Lung (tissue), 12 donors: ENCODE measurements around the gene POLR3K. TPM values are rescaled to one million over a fixed set of nuclear protein-coding genes. Genes with fewer than 3 reads are reported as not detected.

Experiments
- ATAC-seq: fragments of 200-7000 bp; cut with Tn5 transposase; one replicate; pipeline ENCODE4 v1.9.1; 2020; ENCODE audit warnings: moderate number of reproducible peaks; ENCODE audit not compliant: insufficient read depth, low FRiP score
- DNase-seq, 3 donors: peaks; one replicate each; pipeline ENCODE4 v3.0.0-alpha.2; 2013 to 2017
- H3K27ac ChIP-seq, 2 donors: one replicate each; pipeline ENCODE4 v1.5.1; 2013; ENCODE audit warnings: mild to moderate bottlenecking in 2 of 2, moderate library complexity in 2 of 2, control low read depth in 1 of 2, inconsistent platforms in 1 of 2, low read depth in 1 of 2, low read length in 1 of 2
- H3K27me3 ChIP-seq, 3 donors: one replicate each; pipeline ENCODE4 v1.5.1; 2013; ENCODE audit warnings: low read length in 2 of 3; ENCODE audit not compliant: control insufficient read depth in 3 of 3, insufficient read depth in 3 of 3
- H3K36me3 ChIP-seq, 4 donors: one replicate each; pipeline ENCODE4 v1.5.1; 2013; ENCODE audit warnings: low read length in 4 of 4, mild to moderate bottlenecking in 1 of 4, moderate library complexity in 1 of 4; ENCODE audit not compliant: control insufficient read depth in 4 of 4, insufficient read depth in 4 of 4
- H3K4me1 ChIP-seq, 5 donors: one replicate each; pipeline ENCODE4 v1.5.1; 2013; ENCODE audit warnings: low read length in 5 of 5, mild to moderate bottlenecking in 2 of 5, moderate library complexity in 1 of 5; ENCODE audit not compliant: control insufficient read depth in 5 of 5, insufficient read depth in 5 of 5
- H3K4me3 ChIP-seq: one replicate; pipeline ENCODE4 v1.5.1; 2013; ENCODE audit warnings: mild to moderate bottlenecking, control low read depth, moderate library complexity
- H3K9ac ChIP-seq, 2 donors: one replicate each; pipeline ENCODE4 v1.5.1; 2013; ENCODE audit warnings: low read length in 2 of 2, control low read depth in 1 of 2; ENCODE audit not compliant: insufficient read depth in 1 of 2
- H3K9me3 ChIP-seq, 4 donors: one replicate each; pipeline ENCODE4 v1.5.1; 2013; ENCODE audit warnings: low read length in 3 of 4, mild to moderate bottlenecking in 1 of 4, moderate library complexity in 1 of 4; ENCODE audit not compliant: control insufficient read depth in 4 of 4, insufficient read depth in 3 of 4
- CTCF ChIP-seq: IDR thresholded peaks from 2 replicates; pipeline ENCODE4 v1.5.1; 2012; ENCODE audit warnings: mild to moderate bottlenecking; ENCODE audit errors: control extremely low read depth, extremely low read depth
- WGBS, 2 donors: extraction: QIAGEN DNeasy Blood & Tissue Kit; methylation state at CpG; one replicate each; pipeline ENCODE4 v1.1.7; 2013; 5-methylcytosine and 5-hydroxymethylcytosine counted together
- polyA plus RNA-seq, 2 donors: library from polyadenylated mRNA; stranded (reverse); fragments of 200-250 nt; gene quantifications; one replicate each; pipeline ENCODE4 v1.2.1, GENCODE V29; 2013
- total RNA-seq, 2 donors: library from RNA; depleted of rRNA in 1 of 2; stranded (reverse); fragments of >200 nt in 1 of 2; gene quantifications; one replicate each; pipeline ENCODE4 v1.2.1, GENCODE V29; 2014 to 2021
- donor health status: control.
- donor health status: control.
- donor health status: Bipolar disorder and iron deficiency.
- donor health status: healthy.
- donor health status: DM: yes; HTN: yes; CAD: no.

Gene POLR3K
- total and polyA plus RNA-seq, 4 donors, result 4.8 to 15.7 (median 12.0) TPM

GRCh38 chr16:63466-63865 lies 10.1 kb upstream of the POLR3K start:
- H3K4me1 ChIP-seq, result peaks cover 0 to 20% (median 8%) of the 10 kb centered on the region in 5 donors
- H3K36me3 ChIP-seq, result peaks cover 0 to 61% (median 24%) of the 10 kb centered on the region in 4 donors
- DNase-seq, result no peak
- no peak overlapping the region for H3K9ac ChIP-seq
- WGBS, 2 donors, result 95 to 96% methylated on average over 15 to 16 of the region's 16 CpGs
- no peak overlapping the region for H3K4me3 ChIP-seq
- no peaks in the 10 kb centered on the region for H3K27me3 ChIP-seq
- no peak for ATAC-seq
- TF ChIP-seq CTCF, result no peak
- H3K9me3 ChIP-seq, result no peaks in the 10 kb centered on the region
- no peak overlapping the region for H3K27ac ChIP-seq

- Histone ChIP-seq H3K36me3 (peaks cover 0 to 65% (median 26%) of the 10 kb centered on the region in 4 donors), H3K4me1 (peaks cover 0 to 17% (median 8%) of the 10 kb centered on the region in 5 donors), H3K9ac (no peak overlapping the region), H3K4me3 (no peak overlapping the region), H3K27ac (no peak overlapping the region), H3K27me3 (no peaks in the 10 kb centered on the region), H3K9me3 (no peaks in the 10 kb centered on the region)
- DNase-seq, result no peak
- no peak for TF ChIP-seq CTCF
- no peak for ATAC-seq
- WGBS, 2 donors, result 96 to 97% methylated on average over 21 of the region's 21 CpGs
These were observed 9.6 kb upstream of the POLR3K start for GRCh38 chr16:62968-63391.

GRCh38 chr16:62283-62967 lies 9.0 kb upstream of the POLR3K start:
- 96 to 97% methylated on average over 34 of the region's 34 CpGs for WGBS, 2 donors
- Histone ChIP-seq H3K4me1 (peaks cover 0 to 17% (median 7%) of the 10 kb centered on the region in 5 donors), H3K4me3 (no peak overlapping the region), H3K9me3 (no peaks in the 10 kb centered on the region), H3K27ac (no peak overlapping the region), H3K9ac (no peak overlapping the region), H3K36me3 (peaks cover 0 to 71% (median 26%) of the 10 kb centered on the region in 4 donors), H3K27me3 (no peaks in the 10 kb centered on the region)
- no peak for ATAC-seq
- no peak for TF ChIP-seq CTCF
- no peak for DNase-seq
